DMS53 treated with DMSO at 0.1 percent for 48 hours (cell line): Measurements from ENCODE around the gene MKRN2.
"Not testable (repeated sequence)": the region's sequence is repeated elsewhere in the genome, so short reads cannot be mapped to it uniquely, and the experiment has no call there.

Experiments used
- DNase-seq: peaks from one replicate; lab custom pipeline; 2025; ENCODE audit not compliant: unreplicated experiment; lab: John Stamatoyannopoulos, UW

MKRN2 gene

GRCh38 chr3:12556690-12557472 is at the start of gene MKRN2:
MKRN2 (plus strand) TSS chr3:12557087; CDS start chr3:12557151, 64 bp downstream.
- DNase-seq, result peak; percentile 35

DNA sequence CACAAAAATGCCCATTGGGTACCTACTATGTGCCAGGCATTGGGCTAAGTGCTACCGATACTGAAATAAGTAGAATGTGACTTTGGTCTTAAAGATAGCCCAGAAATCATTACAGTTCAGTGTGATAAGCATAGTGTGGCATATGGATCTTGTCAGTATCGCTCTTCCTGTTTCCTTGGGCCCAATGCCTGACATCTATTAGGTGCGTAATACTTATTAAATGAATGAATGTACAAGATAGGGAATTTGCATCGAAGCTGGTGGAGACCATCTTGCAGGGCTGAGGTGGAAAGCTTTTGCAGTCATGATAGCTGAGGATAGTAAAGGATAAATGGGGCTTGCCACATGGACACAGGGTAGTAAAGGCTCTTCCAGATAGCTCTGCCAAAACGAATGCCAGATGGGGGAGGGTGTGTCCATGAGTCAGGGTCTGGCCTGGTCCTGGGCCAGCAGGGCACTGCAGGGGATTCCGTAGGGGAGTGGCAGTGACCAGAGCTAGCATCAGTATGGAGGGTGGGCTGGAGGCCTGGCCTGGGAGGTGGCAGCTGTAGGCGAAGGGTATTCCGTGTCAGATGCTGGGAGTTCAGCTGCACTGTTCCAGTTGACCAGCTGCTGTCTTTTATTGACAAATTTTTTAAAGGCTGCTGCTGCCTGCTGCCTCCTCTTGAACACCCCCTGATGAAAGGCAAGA is 49.2 kb upstream of the MKRN2 start:
- DNase-seq, result no peak

GRCh38 chr3:12508291-12508700 is 48.6 kb upstream of the MKRN2 start:
- no peak for DNase-seq

DNA sequence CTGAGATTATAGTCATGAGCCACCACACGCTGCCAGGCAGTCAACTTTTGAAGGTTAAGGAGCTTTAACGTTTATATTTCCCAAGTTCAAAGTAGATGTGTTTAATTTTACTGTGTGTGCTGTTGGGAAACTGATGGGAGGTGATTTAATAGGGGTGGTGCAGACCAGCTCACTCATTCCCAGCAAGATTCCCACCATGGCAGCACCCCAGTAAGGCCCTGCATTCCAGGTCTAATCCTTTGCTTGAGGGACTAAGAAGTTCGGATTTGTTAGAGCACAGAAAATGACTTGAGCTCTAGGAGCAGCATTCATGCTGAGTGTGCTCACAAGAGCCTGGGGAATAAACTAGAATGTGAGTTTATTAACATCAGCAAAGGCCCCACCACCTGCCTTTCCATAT is 47.4 kb upstream of the MKRN2 start:
- DNase-seq, result no peak

GRCh38 chr3:12512534-12513118 is 44.3 kb upstream of the MKRN2 start:
- DNase-seq, result no peak

GRCh38 chr3:12513694-12514446 is 43.0 kb upstream of the MKRN2 start:
- DNase-seq, result no peak

- DNase-seq, result no peak
These were observed 41.3 kb upstream of the MKRN2 start for GRCh38 chr3:12515631-12516030.

DNA sequence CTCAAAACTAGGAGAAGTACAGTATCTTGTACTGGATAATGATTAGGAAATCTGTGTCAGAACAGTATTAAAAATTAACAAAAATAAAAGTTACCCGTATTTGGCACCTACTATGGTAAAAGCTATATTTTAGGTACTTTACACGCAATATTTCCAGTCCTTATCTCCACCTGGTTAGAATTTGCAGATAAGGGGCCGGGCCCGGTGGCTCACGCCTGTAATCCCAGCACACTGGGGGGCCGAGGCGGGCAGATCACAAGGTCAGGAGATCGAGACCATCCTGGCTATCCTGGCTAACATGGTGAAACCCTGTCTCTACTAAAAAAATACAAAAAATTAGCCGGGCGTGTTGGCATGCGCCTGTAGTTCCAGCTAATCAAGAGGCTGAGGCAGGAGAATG is 40.0 kb upstream of the MKRN2 start:
- no peak for DNase-seq

DNA sequence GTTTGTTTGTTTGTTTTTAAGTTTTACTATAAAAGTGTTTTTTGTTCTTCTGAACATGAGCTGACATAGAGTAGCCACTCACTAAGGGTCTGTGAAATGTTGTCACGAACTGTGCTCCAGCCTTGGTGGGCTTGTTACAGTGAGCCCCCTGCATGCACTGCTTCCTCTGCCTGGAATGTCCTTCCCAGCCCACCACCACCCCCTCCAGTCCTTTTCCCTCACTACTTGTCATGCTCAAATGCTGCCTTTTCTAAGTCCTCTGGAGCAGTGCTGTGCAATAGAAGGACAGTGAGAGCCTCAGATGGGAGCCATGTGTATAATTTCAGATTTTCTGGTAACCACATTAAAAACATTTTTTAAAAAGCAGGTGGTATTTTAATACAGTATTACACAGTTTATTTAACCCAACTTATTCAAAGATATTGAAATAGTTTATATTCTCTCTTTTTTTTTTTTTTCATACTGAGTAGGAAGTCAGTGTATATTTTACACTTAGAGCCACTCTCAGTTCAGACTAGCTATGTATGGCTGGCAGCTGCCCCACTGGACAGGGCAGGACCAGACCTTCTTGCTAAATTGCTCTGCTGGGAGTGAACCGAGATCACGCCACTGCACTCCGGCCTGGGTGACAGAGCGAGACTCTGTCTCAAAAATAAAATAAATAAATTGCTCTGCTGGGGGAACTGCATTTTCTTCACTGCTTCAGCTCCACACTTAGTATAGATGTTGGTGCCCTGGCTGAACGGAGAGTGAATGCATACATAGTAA is 38.4 kb upstream of the MKRN2 start:
- DNase-seq, result no peak

DNA sequence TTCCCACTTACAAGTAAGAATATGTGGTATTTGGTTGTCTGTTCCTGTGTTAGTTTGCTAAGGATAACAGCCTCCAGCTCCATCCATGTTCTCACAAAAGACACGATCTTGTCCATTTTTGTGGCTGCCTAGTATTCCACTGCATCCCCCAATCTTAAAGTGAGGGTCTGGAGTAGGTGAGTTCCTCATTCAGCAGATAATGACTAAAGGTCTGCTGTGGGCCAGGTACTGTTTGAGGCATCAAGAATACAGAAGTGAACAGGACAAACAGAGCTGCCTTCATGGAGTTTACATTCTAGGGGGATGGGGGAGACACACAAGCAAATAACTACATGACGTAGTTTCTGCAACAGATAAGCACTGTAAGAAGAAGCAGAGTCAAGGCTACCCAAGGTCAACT is 35.9 kb upstream of the MKRN2 start:
- DNase-seq, result no peak

GRCh38 chr3:12522721-12523120 is 34.2 kb upstream of the MKRN2 start:
- no peak for DNase-seq

- DNase-seq, result no peak
These were observed 29.1 kb upstream of the MKRN2 start for GRCh38 chr3:12527757-12528143.

GRCh38 chr3:12532182-12532581 is 24.7 kb upstream of the MKRN2 start:
- no peak for DNase-seq

- no peak for DNase-seq
These were observed 20.5 kb upstream of the MKRN2 start for GRCh38 chr3:12536423-12536822.

DNA sequence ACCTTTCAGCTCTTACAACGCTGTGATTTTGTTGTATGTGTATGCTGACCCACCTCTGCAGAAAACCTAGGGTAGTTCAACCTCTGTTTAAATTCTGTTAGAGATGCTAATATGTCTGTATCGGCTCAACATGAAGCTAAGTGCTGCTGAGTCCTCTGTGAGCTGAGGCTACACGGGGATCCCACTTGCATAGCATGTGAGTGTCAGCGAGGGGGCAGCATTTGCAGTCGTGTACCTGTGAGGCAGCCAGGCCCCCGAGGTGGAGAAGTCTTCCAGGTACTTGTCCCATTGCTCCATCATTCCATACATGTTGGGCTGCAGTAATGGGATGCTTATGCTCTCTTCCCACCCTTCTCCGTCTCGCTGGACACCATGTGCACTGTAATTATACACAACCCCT is 15.3 kb upstream of the MKRN2 start:
- DNase-seq, result no peak

DNA sequence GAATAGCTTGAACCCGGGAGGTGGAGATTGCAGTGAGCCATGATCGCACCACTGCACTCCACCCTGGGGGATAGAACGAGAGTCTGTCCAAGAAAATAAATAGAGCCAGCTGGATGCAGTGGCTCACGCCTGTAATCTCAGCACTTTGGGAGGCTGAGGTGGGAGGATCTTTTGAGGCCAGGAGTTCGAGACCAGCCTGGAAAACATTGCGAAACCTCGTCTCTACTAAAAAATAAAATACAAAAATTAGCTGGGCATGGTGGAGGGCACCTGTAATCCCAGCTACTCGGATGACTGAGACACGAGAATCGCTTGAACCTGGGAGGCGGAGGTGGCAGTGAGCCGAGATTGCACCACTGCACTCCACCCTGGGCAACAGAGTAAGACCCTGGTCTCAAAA is 13.4 kb upstream of the MKRN2 start:
- DNase-seq, result not testable (repeated sequence)

DNA sequence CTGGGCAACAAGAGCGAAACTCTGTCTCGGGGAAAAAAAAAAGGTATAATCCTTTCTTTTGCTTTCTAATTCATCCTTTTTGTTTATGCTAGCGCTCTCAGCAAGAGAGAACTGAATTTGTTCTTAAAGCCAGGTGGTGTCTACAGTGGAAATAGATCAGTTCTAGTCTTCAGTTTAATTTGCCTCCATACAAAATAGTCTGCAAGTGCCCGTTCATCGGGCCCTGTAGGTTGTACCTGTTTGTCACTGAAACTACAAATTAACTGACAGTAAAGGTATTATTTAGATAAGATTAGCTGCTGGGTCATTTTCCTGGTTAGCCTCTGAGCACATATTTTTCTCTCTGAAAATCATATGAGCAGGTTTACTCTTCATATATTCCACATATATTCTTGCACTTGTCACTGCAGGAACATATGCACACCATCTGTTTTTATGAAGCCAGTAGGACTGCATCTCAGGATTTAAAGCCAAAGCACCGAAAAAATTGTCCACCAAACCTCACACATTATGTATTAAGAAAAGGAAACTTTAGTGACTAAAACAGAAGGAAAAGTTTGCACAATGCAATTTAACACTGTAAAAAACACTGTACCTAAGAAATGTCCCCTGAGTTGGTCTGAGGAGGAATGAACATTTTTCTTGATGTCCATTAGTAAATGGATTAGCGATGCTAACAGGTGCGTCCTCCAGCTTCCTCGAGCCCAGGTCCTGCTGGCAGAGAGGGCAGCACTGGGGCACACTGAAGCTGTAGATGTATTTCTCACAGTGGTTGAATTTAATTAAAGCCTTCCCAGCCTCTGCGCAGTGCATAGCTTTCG is 12.0 kb upstream of the MKRN2 start:
- DNase-seq, result no peak

DNA sequence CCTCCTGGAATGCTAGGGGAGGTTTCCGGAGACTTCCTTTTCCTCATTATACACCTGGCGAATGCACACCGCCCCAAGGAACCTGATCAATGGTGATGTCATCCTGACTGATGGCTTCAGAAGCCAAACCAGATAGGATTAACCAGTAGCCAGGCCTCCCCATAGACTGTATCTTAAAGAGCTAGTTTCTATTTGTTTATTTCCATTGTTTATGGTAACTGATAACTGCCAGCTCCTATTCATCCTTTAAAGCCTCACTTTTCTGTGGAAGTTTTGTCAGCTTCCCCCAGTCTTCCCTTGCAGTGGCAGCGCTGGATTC is 11.5 kb upstream of the MKRN2 start, which contains the start of gene MKRN2OS:
TSS of gene MKRN2OS (minus strand) at position 27 of the 319 bp plus-strand sequence. CDS start 35 bp downstream, outside the sequence.
- DNase-seq, result no peak

- no peak for DNase-seq
These were observed 6.7 kb upstream of the MKRN2 start for GRCh38 chr3:12549971-12550760.
